Left lung (tissue), 10 donors: ENCODE measurements around the gene ZNF846. TPM values are rescaled to one million over a fixed set of nuclear protein-coding genes. Genes with fewer than 3 reads are reported as not detected.

Experiments
- ATAC-seq: fragments of 200-7000 bp; cut with Tn5 transposase; one replicate; pipeline ENCODE4 v1.9.1; 2020; ENCODE audit warnings: moderate library complexity
- DNase-seq, 4 donors: peaks; one replicate each; pipeline ENCODE4 v3.0.0-alpha.2; 2013 to 2020
- H3K27ac ChIP-seq, 2 donors: fragments of 200-600 bp; sonication (generic) in 1 of 2; one replicate each; pipeline versions ENCODE4 v1.5.0 to v1.8.0; 2020 to 2021
- H3K27me3 ChIP-seq, 2 donors: fragments of 200-600 bp; sonication (generic) in 1 of 2; one replicate each; pipeline versions ENCODE4 v1.5.0 to v1.8.0; 2020 to 2021
- H3K36me3 ChIP-seq, 2 donors: fragments of 200-600 bp; sonication (generic) in 1 of 2; one replicate each; pipeline versions ENCODE4 v1.5.0 to v1.8.0; 2020 to 2021
- H3K4me1 ChIP-seq, 2 donors: fragments of 200-600 bp; one replicate each; pipeline ENCODE4 v1.8.0; 2021
- H3K4me3 ChIP-seq, 2 donors: fragments of 200-600 bp; sonication (generic) in 1 of 2; one replicate each; pipeline versions ENCODE4 v1.5.0 to v1.8.0; 2020 to 2021; ENCODE audit warnings: mild to moderate bottlenecking in 1 of 2
- H3K9me3 ChIP-seq, 2 donors: fragments of 200-600 bp; sonication (generic) in 1 of 2; one replicate each; pipeline versions ENCODE4 v1.5.0 to v1.8.0; 2020 to 2021
- CTCF ChIP-seq, 2 donors: fragments of 200-600 bp; sonication (generic) in 1 of 2; IDR thresholded peaks; one replicate each; pipeline versions ENCODE4 v1.5.0 to v1.8.0; 2021; ENCODE audit warnings: antibody characterized with exemption in 2 of 2
- intact Hi-C, 2 donors: fragments of 100-400 bp; cut with DNase I; formaldehyde crosslinking; loops; one replicate each; pipeline versions ENCODE4 v1.11.2 to v1.14.2; 2022
- polyA plus RNA-seq, 6 donors: library from polyadenylated mRNA; unstranded; fragments of 120-200 nt; gene quantifications; one replicate each; pipeline ENCODE4 v1.2.1, GENCODE V29; 2013; ENCODE audit not compliant: insufficient read length in 6 of 6
- total RNA-seq, 2 donors: library from RNA; stranded (reverse); fragmentation: NEBNext Ultra II Directional; extraction: Animal tissue kit (Norgen Biotek cat#: 25700); gene quantifications; one replicate each; pipeline ENCODE4 v1.2.1, GENCODE V29; 2021
- donor health status: DM: no; HTN: yes; CAD: no.
- donor health status: DM: no; HTN: no; CAD: no.

Gene ZNF846
- total and polyA plus RNA-seq, 8 donors, result 13.2 to 46.2 (median 38.1) TPM

- no peak for ATAC-seq
- H3K9me3 ChIP-seq, result no peaks in the 10 kb centered on the region
- no peaks in the 10 kb centered on the region for H3K4me1 ChIP-seq
- TF ChIP-seq CTCF (IDR thresholded peaks at IDR 0.05), result no peak
- intact Hi-C loops, result no loop called here
- H3K36me3 ChIP-seq, result peaks cover 0 to 65% of the 10 kb centered on the region in 2 donors
- no peak overlapping the region for H3K4me3 ChIP-seq
- DNase-seq, result no peak
- H3K27me3 ChIP-seq, result no peaks in the 10 kb centered on the region
- H3K27ac ChIP-seq, result no peak overlapping the region
These were observed 38.3 kb upstream of the ZNF846 start for GRCh38 chr19:9806803-9807202.

- intact Hi-C loops, result no loop called here
- Histone ChIP-seq H3K4me1 (no peaks in the 10 kb centered on the region), H3K27me3 (no peaks in the 10 kb centered on the region), H3K36me3 (peaks cover 0 to 18% of the 10 kb centered on the region in 2 donors), H3K4me3 (no peak overlapping the region), H3K27ac (no peak overlapping the region), H3K9me3 (no peaks in the 10 kb centered on the region)
- no peak for TF ChIP-seq CTCF (IDR thresholded peaks at IDR 0.05)
- ATAC-seq, result no peak
- DNase-seq, result no peak
These were observed 33.4 kb upstream of the ZNF846 start for GRCh38 chr19:9801976-9802375.

- Histone ChIP-seq H3K9me3 (no peaks in the 10 kb centered on the region), H3K27me3 (no peaks in the 10 kb centered on the region), H3K4me1 (peaks cover 0 to 9% of the 10 kb centered on the region in 2 donors), H3K36me3 (no peaks in the 10 kb centered on the region), H3K27ac (no peak overlapping the region), H3K4me3 (no peak overlapping the region)
- ATAC-seq (no peak), DNase-seq (no peak)
- intact Hi-C loops, result loop anchor here in 1 of 2 donors (10.0 kb wide), 1 partner anchor 484 kb away; no protein-coding TSS in a partner anchor
- no peak for TF ChIP-seq CTCF (IDR thresholded peaks at IDR 0.05)
These were observed 30.6 kb upstream of the ZNF846 start for GRCh38 chr19:9799162-9799561.

GRCh38 chr19:9797871-9798270 is 29.3 kb upstream of the ZNF846 start:
- Histone ChIP-seq H3K9me3 (no peaks in the 10 kb centered on the region), H3K4me1 (peaks cover 0 to 9% of the 10 kb centered on the region in 2 donors), H3K27ac (no peak overlapping the region), H3K4me3 (no peak overlapping the region), H3K27me3 (no peaks in the 10 kb centered on the region), H3K36me3 (no peaks in the 10 kb centered on the region)
- ATAC-seq (no peak), DNase-seq (no peak)
- TF ChIP-seq CTCF (IDR thresholded peaks at IDR 0.05), result no peak
- intact Hi-C loops, result loop anchor here in 1 of 2 donors (10.0 kb wide), 1 partner anchor 483 kb away; no protein-coding TSS in a partner anchor

- Histone ChIP-seq H3K4me1 (peaks cover 0 to 9% of the 10 kb centered on the region in 2 donors), H3K36me3 (no peaks in the 10 kb centered on the region), H3K27ac (peak overlapping the region in 1 of 2 donors; percentile 64), H3K9me3 (no peaks in the 10 kb centered on the region), H3K4me3 (no peak overlapping the region), H3K27me3 (no peaks in the 10 kb centered on the region)
- intact Hi-C loops, result loop anchor here in 1 of 2 donors (10.0 kb wide), 1 partner anchor 481 kb away; no protein-coding TSS in a partner anchor
- ATAC-seq (peak; percentile 31), DNase-seq (peak in 3 of 4 donors; percentile 65 to 90 (median 76))
- peak; percentile 63 to 78 for TF ChIP-seq CTCF (IDR thresholded peaks at IDR 0.05)
These were observed 27.7 kb upstream of the ZNF846 start for GRCh38 chr19:9796113-9796773.
